Measurements from ENCODE around the gene DNAJC16. TPM values are rescaled to one million over a fixed set of nuclear protein-coding genes. Genes with fewer than 3 reads are reported as not detected.
"Not testable (repeated sequence)": the region's sequence is repeated elsewhere in the genome, so short reads cannot be mapped to it uniquely, and the experiment has no call there.

The DNAJC16 gene
- total RNA-seq, 1 experiment from 2014 or later, result 20.7 TPM

GRCh38 chr1:15482983-15483543, 43.6 kb upstream of the DNAJC16 start:
- not testable (repeated sequence) for H3K4me2 ChIP-seq (ENCODE audit: insufficient read depth, insufficient read length, low read length)

More at GRCh38 chr1:15482983-15483543, 43.6 kb upstream of the DNAJC16 start:
- not testable (repeated sequence) for H3K27me3 ChIP-seq (ENCODE audit: insufficient read depth, low read length); H2AFZ ChIP-seq (ENCODE audit: low read length); H3K4me1 ChIP-seq (ENCODE audit: insufficient read depth, low read length); H3K4ac ChIP-seq (ENCODE audit: low read depth, low read length); H4K5ac ChIP-seq (ENCODE audit: insufficient read length, low read depth, low read length); H2AK5ac ChIP-seq (ENCODE audit: insufficient read length, low read length); H3K9ac ChIP-seq (ENCODE audit: extremely low read depth, insufficient read length, low read length); H3K27ac ChIP-seq (ENCODE audit: insufficient read length, low read depth, low read length); H3K79me2 ChIP-seq (ENCODE audit: insufficient read depth, low read length); H3K27ac Mint-ChIP-seq; H4K8ac ChIP-seq (replicated peaks; ENCODE audit: insufficient read length, low read depth, low read length); H3K23me2 ChIP-seq (ENCODE audit: insufficient read length, low read depth, low read length, poor library complexity, severe bottlenecking); H4K20me1 ChIP-seq (ENCODE audit: control insufficient read depth, insufficient read depth, insufficient read length); H2BK120ac ChIP-seq (ENCODE audit: low read depth, low read length, poor library complexity, severe bottlenecking); H3T11ph ChIP-seq (ENCODE audit: low read length); H3K18ac ChIP-seq (ENCODE audit: insufficient read length, low read depth, low read length); H2BK12ac ChIP-seq (ENCODE audit: insufficient read length, low read depth, low read length); H3K9me3 ChIP-seq (ENCODE audit: control insufficient read depth, low read depth, low read length); H4K91ac ChIP-seq (ENCODE audit: insufficient read length, low read depth, low read length); H3K4me1 Mint-ChIP-seq; DNase-seq; H2BK15ac ChIP-seq (ENCODE audit: low read depth, low read length); H2BK5ac ChIP-seq (ENCODE audit: insufficient read length, low read length); H3K27me3 Mint-ChIP-seq (ENCODE audit: low read depth); H3K79me1 ChIP-seq (ENCODE audit: insufficient read depth, low read depth, low read length, poor library complexity, severe bottlenecking); H3K9me3 Mint-ChIP-seq; H3K56ac ChIP-seq (ENCODE audit: insufficient read length, low read depth, low read length); H3K23ac ChIP-seq (ENCODE audit: insufficient read length, low read depth, low read length); H3K14ac ChIP-seq (ENCODE audit: insufficient read depth, low read length); H2BK20ac ChIP-seq (ENCODE audit: low read depth, low read length, poor library complexity, severe bottlenecking)
- no CpG with 5 or more reads among the region's 16 CpGs for WGBS (ENCODE audit: extremely low coverage, insufficient read length, low lambda C conversion rate)
- Mint-ChIP-seq H3K4me3 (peak overlapping the region in 1 of 2 experiments; percentile 17; a peak in 1 of 5 replicates), H3K36me3 (ENCODE audit: insufficient read depth in 1 of 3, low read depth in 3 of 3) (peaks cover 0 to 12% (median 5%) of the 10 kb centered on the region in 3 experiments; a peak in 5 of 7 replicates)

Measured in H9 (cell line).